Measurements from ENCODE around the gene CDCP2. TPM values are rescaled to one million over a fixed set of nuclear protein-coding genes. Genes with fewer than 3 reads are reported as not detected.
A peak's percentile ranks its signal among the peaks of the same experiment; 100 is the strongest.

CDCP2 gene
- total and polyA plus RNA-seq, 12 donors, result 0.03 to 0.11 TPM; not detected in 10

GRCh38 chr1:54139711-54140110 is 13.1 kb downstream of the CDCP2 start:
- Histone ChIP-seq H3K4me3 (no peak overlapping the region), H3K9me3 (peaks cover 0 to 3% (median 0%) of the 10 kb centered on the region in 11 donors), H3K27ac (no peak overlapping the region), H3K4me1 (peaks cover 0 to 6% (median 0%) of the 10 kb centered on the region in 9 donors), H3K27me3 (no peaks in the 10 kb centered on the region), H3K36me3 (no peaks in the 10 kb centered on the region)
- no peak for DNase-seq
- WGBS, 2 donors, result 98 to 99% methylated on average over 12 of the region's 12 CpGs
- no peak for ATAC-seq
- intact Hi-C loops (cut with DNase I), result no loop called here
- no peak for TF ChIP-seq CTCF (IDR thresholded peaks at IDR 0.05)

- Histone ChIP-seq H3K4me1 (peaks cover 0 to 6% (median 0%) of the 10 kb centered on the region in 9 donors), H3K27me3 (no peaks in the 10 kb centered on the region), H3K36me3 (no peaks in the 10 kb centered on the region), H3K9me3 (peaks cover 0 to 3% (median 0%) of the 10 kb centered on the region in 11 donors), H3K27ac (no peak overlapping the region), H3K4me3 (no peak overlapping the region)
- WGBS, 2 donors, result 98 to 100% methylated on average over 1 of the region's 1 CpG
- DNase-seq, result no peak
- TF ChIP-seq CTCF (IDR thresholded peaks at IDR 0.05), result no peak
- intact Hi-C loops (cut with DNase I), result no loop called here
- ATAC-seq, result no peak
Observed at GRCh38 chr1:54138994-54139393, 13.8 kb downstream of the CDCP2 start.

GRCh38 chr1:54137534-54138061 is 15.2 kb downstream of the CDCP2 start:
- ATAC-seq (peak in 5 of 8 donors; percentile 23 to 32 (median 28)), DNase-seq (no peak)
- no peak for TF ChIP-seq CTCF (IDR thresholded peaks at IDR 0.05)
- WGBS, 2 donors, result 40 to 45% methylated on average over 9 to 10 of the region's 10 CpGs
- H3K4me3 ChIP-seq, result no peak overlapping the region
- H3K27ac ChIP-seq, result no peak overlapping the region
- intact Hi-C loops (cut with DNase I), result no loop called here
- peaks cover 0 to 6% (median 0%) of the 10 kb centered on the region in 9 donors for H3K4me1 ChIP-seq
- no peaks in the 10 kb centered on the region for H3K27me3 ChIP-seq
- no peaks in the 10 kb centered on the region for H3K36me3 ChIP-seq
- peaks cover 0 to 3% (median 0%) of the 10 kb centered on the region in 11 donors for H3K9me3 ChIP-seq

GRCh38 chr1:54136963-54137533 is 15.8 kb downstream of the CDCP2 start:
- intact Hi-C loops (cut with DNase I), result no loop called here
- H3K36me3 ChIP-seq, result no peaks in the 10 kb centered on the region
- H3K27me3 ChIP-seq, result no peaks in the 10 kb centered on the region
- H3K4me1 ChIP-seq, result peaks cover 0 to 6% (median 0%) of the 10 kb centered on the region in 9 donors
- H3K9me3 ChIP-seq, result peaks cover 0 to 3% (median 0%) of the 10 kb centered on the region in 11 donors
- no peak for TF ChIP-seq CTCF (IDR thresholded peaks at IDR 0.05)
- ATAC-seq (no peak), DNase-seq (no peak)
- no peak overlapping the region for H3K27ac ChIP-seq
- 76 to 84% methylated on average over 7 of the region's 7 CpGs for WGBS, 2 donors
- no peak overlapping the region for H3K4me3 ChIP-seq
